Posterior vena cava (tissue), 2 donors: ENCODE results near the gene GLI3. TPM values are rescaled to one million over a fixed set of nuclear protein-coding genes. Genes with fewer than 3 reads are reported as not detected.

ENCODE experiments used
- DNase-seq: peaks from one replicate; pipeline ENCODE4 v3.0.0-alpha.2; 2020; ENCODE audit warnings: low spot score
- intact Hi-C, 2 donors: fragments of 100-400 bp; cut with DNase I; formaldehyde crosslinking; loops; one replicate each; pipeline versions ENCODE4 v1.14.1 to v1.14.2; 2022 to 2023
- total RNA-seq, 2 donors: library from RNA; stranded (reverse); fragmentation: NEBNext Ultra II Directional; extraction: Animal tissue kit (Norgen Biotek cat#: 25700); gene quantifications; one replicate each; pipeline ENCODE4 v1.2.1, GENCODE V29; 2021
- donor health status: DM: yes; HTN: yes; CAD: no.
- donor health status: DM: yes; HTN: yes; CAD: no.

Gene GLI3
- total RNA-seq, 2 donors from 2014 or later = 24.8 to 27.2 TPM

- intact Hi-C loops = no loop called here
- no peak for DNase-seq
Observed at GRCh38 chr7:41997151-41997550, 239.9 kb downstream of the GLI3 start.

GRCh38 chr7:41996381-41997035, 240.5 kb downstream of the GLI3 start:
- intact Hi-C loops = no loop called here
- DNase-seq = no peak

GRCh38 chr7:41995632-41996271, 241.3 kb downstream of the GLI3 start:
- DNase-seq = no peak
- intact Hi-C loops = no loop called here

GRCh38 chr7:41994746-41995110, 242.3 kb downstream of the GLI3 start:
- no peak for DNase-seq
- intact Hi-C loops = no loop called here

- intact Hi-C loops = no loop called here
- DNase-seq = no peak
Observed at GRCh38 chr7:41994036-41994745, 242.8 kb downstream of the GLI3 start.

GRCh38 chr7:41992881-41993867, 243.8 kb downstream of the GLI3 start:
- intact Hi-C loops = no loop called here
- DNase-seq = no peak

- intact Hi-C loops = no loop called here
- no peak for DNase-seq
Observed at GRCh38 chr7:41984888-41985287, 252.1 kb downstream of the GLI3 start.

- intact Hi-C loops = no loop called here
- no peak for DNase-seq
Observed at GRCh38 chr7:41981046-41982040, 255.7 kb downstream of the GLI3 start.

- intact Hi-C loops = no loop called here
- no peak for DNase-seq
Observed at GRCh38 chr7:41979834-41980307, 257.1 kb downstream of the GLI3 start.

- intact Hi-C loops = no loop called here
- no peak for DNase-seq
Observed at GRCh38 chr7:41978858-41979257, 258.2 kb downstream of the GLI3 start.

- DNase-seq = no peak
- intact Hi-C loops = no loop called here
Observed at GRCh38 chr7:41977661-41978060, 259.3 kb downstream of the GLI3 start.

- intact Hi-C loops = no loop called here
Observed at GRCh38 chr7:41977151-41977651, 259.8 kb downstream of the GLI3 start.

GRCh38 chr7:41976411-41976810, 260.6 kb downstream of the GLI3 start:
- intact Hi-C loops = no loop called here
- no peak for DNase-seq

More at GRCh38 chr7:41977151-41977651, 259.8 kb downstream of the GLI3 start:
- no peak for DNase-seq

GRCh38 chr7:41975849-41976248, 261.2 kb downstream of the GLI3 start:
- DNase-seq = no peak
- intact Hi-C loops = loop anchor here in 1 of 2 donors (1.0 kb wide), 1 partner anchor 17 kb away; no protein-coding TSS in a partner anchor

GRCh38 chr7:41974870-41975557, 262.0 kb downstream of the GLI3 start:
- intact Hi-C loops = loop anchor here in 1 of 2 donors (1.0 kb wide), 1 partner anchor 16 kb away; no protein-coding TSS in a partner anchor
- no peak for DNase-seq

- intact Hi-C loops = no loop called here
- DNase-seq = no peak
Observed at GRCh38 chr7:41973202-41973730, 263.7 kb downstream of the GLI3 start.

- intact Hi-C loops = no loop called here
- no peak for DNase-seq
Observed at GRCh38 chr7:41972776-41973175, 264.2 kb downstream of the GLI3 start.
